GM21447 (cell line): ENCODE results near the gene TCF7L2.

Experiments
- ATAC-seq: cut with Tn5 transposase; IDR thresholded peaks from one replicate; pipeline ENCODE4 v1.9.1; 2021; ENCODE audit not compliant: unreplicated experiment

TCF7L2 gene

GRCh38 chr10:113020838-113021237 is 70.8 kb downstream of the TCF7L2 start:
- ATAC-seq = no peak

- ATAC-seq = no peak
These were observed 71.4 kb downstream of the TCF7L2 start for GRCh38 chr10:113021268-113022040.

- no peak for ATAC-seq
These were observed 72.2 kb downstream of the TCF7L2 start for GRCh38 chr10:113022265-113022664.

GRCh38 chr10:113023017-113023416 is 73.0 kb downstream of the TCF7L2 start:
- ATAC-seq = no peak

GRCh38 chr10:113024930-113025329 is 74.9 kb downstream of the TCF7L2 start:
- ATAC-seq = no peak

- ATAC-seq = no peak
These were observed 75.4 kb downstream of the TCF7L2 start for GRCh38 chr10:113025487-113025886.

GRCh38 chr10:113026679-113027078 is 76.6 kb downstream of the TCF7L2 start:
- ATAC-seq = no peak

GRCh38 chr10:113027230-113027573 is 77.2 kb downstream of the TCF7L2 start:
- ATAC-seq = no peak

- no peak for ATAC-seq
These were observed 77.8 kb downstream of the TCF7L2 start for GRCh38 chr10:113027574-113028455.

GRCh38 chr10:113028456-113029440 is 78.7 kb downstream of the TCF7L2 start:
- no peak for ATAC-seq

- ATAC-seq = no peak
These were observed 80.4 kb downstream of the TCF7L2 start for GRCh38 chr10:113030453-113030852.

- no peak for ATAC-seq
These were observed 81.1 kb downstream of the TCF7L2 start for GRCh38 chr10:113031147-113031546.

- no peak for ATAC-seq
These were observed 83.9 kb downstream of the TCF7L2 start for GRCh38 chr10:113033991-113034390.

- ATAC-seq = no peak
These were observed 85.8 kb downstream of the TCF7L2 start for GRCh38 chr10:113035732-113036312.

- no peak for ATAC-seq
These were observed 86.6 kb downstream of the TCF7L2 start for GRCh38 chr10:113036619-113037018.

GRCh38 chr10:113037218-113037617 is 87.2 kb downstream of the TCF7L2 start:
- no peak for ATAC-seq

- ATAC-seq = no peak
These were observed 88.1 kb downstream of the TCF7L2 start for GRCh38 chr10:113038183-113038582.

GRCh38 chr10:113038985-113039384 is 88.9 kb downstream of the TCF7L2 start:
- ATAC-seq = no peak

GRCh38 chr10:113041324-113041723 is 91.3 kb downstream of the TCF7L2 start:
- ATAC-seq = no peak

- no peak for ATAC-seq
These were observed 92.0 kb downstream of the TCF7L2 start for GRCh38 chr10:113041841-113042750.
